Measurements from ENCODE around the gene HTT-AS.

HTT-AS gene

DNA sequence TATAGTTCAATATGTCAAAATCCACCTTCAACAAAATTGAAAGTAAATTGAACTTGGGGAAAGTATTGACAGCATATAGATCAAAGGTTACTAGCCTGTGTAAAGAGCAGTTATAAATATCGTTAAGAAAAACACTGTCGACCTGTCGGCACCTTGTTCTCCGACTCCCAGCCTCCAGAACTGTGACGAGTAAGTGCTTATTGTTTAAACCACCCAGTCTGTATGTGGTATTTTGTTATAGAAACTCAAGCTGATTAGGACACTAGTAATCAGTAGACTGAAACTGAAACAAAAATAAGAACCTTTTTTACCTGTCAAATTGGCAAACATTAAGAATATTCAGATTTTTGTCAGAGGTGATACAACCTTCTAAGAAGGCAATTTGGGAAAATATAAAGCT lies 17.1 kb upstream of the HTT-AS start:
- 0 out of 2 replicates have a peak, but pooled peaks cover 1% of the 10 kb centered on the region for H3K79me2 ChIP-seq (ENCODE audit: low read length)
- peak overlapping the region; percentile 5; the same call in 1 of the 2 replicates for H3K4me2 ChIP-seq (ENCODE audit: low read depth, low read length)
- H3K9ac ChIP-seq (ENCODE audit: low read length), result no peak overlapping the region
- no peaks in the 10 kb centered on the region for H3K36me3 ChIP-seq (replicated peaks; ENCODE audit: insufficient read depth, low read length)
- H3K4me3 ChIP-seq (ENCODE audit: low read length), result no peak overlapping the region
- peaks cover 10% of the 10 kb centered on the region; the same call in 1 of the 2 replicates for H3K4me1 ChIP-seq (ENCODE audit: low read length)
- H4K20me1 ChIP-seq (ENCODE audit: insufficient read depth, low read length), result no peaks in the 10 kb centered on the region
- DNase-seq, result peak; percentile 27
- no peak overlapping the region for H2AFZ ChIP-seq (ENCODE audit: low read length)
- no peaks in the 10 kb centered on the region for H3K9me2 ChIP-seq (replicated peaks; ENCODE audit: insufficient read depth, low read length)
- TF ChIP-seq EZH2 (optimal IDR thresholded peaks at IDR 0.05; ENCODE audit: low read depth, low read length) (no peak), EZH2phosphoT487 (IDR thresholded peaks at IDR 0.05; ENCODE audit: low read length) (no peak)
- TF ChIP-seq, protein P1, sequence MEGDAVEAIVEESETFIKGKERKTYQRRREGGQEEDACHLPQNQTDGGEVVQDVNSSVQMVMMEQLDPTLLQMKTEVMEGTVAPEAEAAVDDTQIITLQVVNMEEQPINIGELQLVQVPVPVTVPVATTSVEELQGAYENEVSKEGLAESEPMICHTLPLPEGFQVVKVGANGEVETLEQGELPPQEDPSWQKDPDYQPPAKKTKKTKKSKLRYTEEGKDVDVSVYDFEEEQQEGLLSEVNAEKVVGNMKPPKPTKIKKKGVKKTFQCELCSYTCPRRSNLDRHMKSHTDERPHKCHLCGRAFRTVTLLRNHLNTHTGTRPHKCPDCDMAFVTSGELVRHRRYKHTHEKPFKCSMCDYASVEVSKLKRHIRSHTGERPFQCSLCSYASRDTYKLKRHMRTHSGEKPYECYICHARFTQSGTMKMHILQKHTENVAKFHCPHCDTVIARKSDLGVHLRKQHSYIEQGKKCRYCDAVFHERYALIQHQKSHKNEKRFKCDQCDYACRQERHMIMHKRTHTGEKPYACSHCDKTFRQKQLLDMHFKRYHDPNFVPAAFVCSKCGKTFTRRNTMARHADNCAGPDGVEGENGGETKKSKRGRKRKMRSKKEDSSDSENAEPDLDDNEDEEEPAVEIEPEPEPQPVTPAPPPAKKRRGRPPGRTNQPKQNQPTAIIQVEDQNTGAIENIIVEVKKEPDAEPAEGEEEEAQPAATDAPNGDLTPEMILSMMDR (IDR thresholded peaks at IDR 0.05; ENCODE audit: low read length), result no peak
- H3K9me3 ChIP-seq (replicated peaks; ENCODE audit: insufficient read depth, low read length), result no peaks in the 10 kb centered on the region
- peaks cover 4% of the 10 kb centered on the region; the same call in 1 of the 2 replicates for H3F3A ChIP-seq (ENCODE audit: insufficient read depth, low read length)
- no peak overlapping the region; the same call in 1 of the 2 replicates for H3K27ac ChIP-seq (ENCODE audit: low read length)
- no peaks in the 10 kb centered on the region for H3K27me3 ChIP-seq (replicated peaks; ENCODE audit: insufficient read depth, low read length)

DNA sequence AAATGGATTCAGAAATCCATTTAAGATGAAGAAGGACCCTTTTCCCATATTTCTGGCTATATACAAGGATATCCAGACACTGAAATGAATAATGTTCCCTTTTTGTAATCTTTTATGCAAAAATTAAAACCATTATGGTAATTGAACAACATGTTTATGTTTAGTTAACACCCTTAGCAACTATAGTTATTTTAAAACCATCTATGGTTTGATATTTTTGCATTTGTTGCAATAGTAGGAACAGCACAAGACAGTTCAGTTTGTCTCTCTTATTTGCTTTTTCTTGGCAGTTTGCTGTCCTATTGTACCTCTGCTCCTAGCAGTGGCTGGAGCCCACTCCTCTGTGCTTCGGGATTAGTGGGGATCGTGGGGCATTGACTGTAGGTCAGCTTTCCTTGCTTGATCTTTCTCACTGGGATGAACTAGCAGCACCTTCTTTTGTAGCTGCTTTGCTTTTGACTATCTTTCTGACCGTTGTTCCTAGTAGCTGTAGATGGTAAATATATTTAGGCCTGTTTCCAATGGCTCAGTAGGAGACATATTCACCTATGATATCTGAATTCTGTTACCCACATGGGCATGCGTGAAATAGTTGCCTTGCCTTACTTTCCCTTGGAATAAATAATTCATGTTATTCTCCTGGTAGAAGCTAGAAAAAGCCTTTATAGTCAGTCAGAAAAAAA lies 12.9 kb upstream of the HTT-AS start:
- no peaks in the 10 kb centered on the region for H3K9me2 ChIP-seq (replicated peaks; ENCODE audit: insufficient read depth, low read length)
- no peak overlapping the region for H3K27ac ChIP-seq (ENCODE audit: low read length)
- no peaks in the 10 kb centered on the region for H3K36me3 ChIP-seq (replicated peaks; ENCODE audit: insufficient read depth, low read length)
- H3K9ac ChIP-seq (ENCODE audit: low read length), result no peak overlapping the region
- peaks cover 26% of the 10 kb centered on the region for H3K79me2 ChIP-seq (ENCODE audit: low read length)
- H2AFZ ChIP-seq (ENCODE audit: low read length), result no peak overlapping the region
- H3K4me1 ChIP-seq (ENCODE audit: low read length), result peaks cover 10% of the 10 kb centered on the region; the same call in 1 of the 2 replicates
- TF ChIP-seq, protein P1 (IDR thresholded peaks at IDR 0.05; ENCODE audit: low read length), result no peak
- TF ChIP-seq EZH2 (optimal IDR thresholded peaks at IDR 0.05; ENCODE audit: low read depth, low read length), result no peak
- no peak for TF ChIP-seq EZH2phosphoT487 (IDR thresholded peaks at IDR 0.05; ENCODE audit: low read length)
- DNase-seq, result no peak
- H3K4me3 ChIP-seq (ENCODE audit: low read length), result no peak overlapping the region
- H3K9me3 ChIP-seq (replicated peaks; ENCODE audit: insufficient read depth, low read length), result no peaks in the 10 kb centered on the region
- no peak overlapping the region for H3K4me2 ChIP-seq (ENCODE audit: low read depth, low read length)
- H3K27me3 ChIP-seq (replicated peaks; ENCODE audit: insufficient read depth, low read length), result no peaks in the 10 kb centered on the region
- H4K20me1 ChIP-seq (ENCODE audit: insufficient read depth, low read length), result no peaks in the 10 kb centered on the region
- H3F3A ChIP-seq (ENCODE audit: insufficient read depth, low read length), result peaks cover 4% of the 10 kb centered on the region; the same call in 1 of the 2 replicates

DNA sequence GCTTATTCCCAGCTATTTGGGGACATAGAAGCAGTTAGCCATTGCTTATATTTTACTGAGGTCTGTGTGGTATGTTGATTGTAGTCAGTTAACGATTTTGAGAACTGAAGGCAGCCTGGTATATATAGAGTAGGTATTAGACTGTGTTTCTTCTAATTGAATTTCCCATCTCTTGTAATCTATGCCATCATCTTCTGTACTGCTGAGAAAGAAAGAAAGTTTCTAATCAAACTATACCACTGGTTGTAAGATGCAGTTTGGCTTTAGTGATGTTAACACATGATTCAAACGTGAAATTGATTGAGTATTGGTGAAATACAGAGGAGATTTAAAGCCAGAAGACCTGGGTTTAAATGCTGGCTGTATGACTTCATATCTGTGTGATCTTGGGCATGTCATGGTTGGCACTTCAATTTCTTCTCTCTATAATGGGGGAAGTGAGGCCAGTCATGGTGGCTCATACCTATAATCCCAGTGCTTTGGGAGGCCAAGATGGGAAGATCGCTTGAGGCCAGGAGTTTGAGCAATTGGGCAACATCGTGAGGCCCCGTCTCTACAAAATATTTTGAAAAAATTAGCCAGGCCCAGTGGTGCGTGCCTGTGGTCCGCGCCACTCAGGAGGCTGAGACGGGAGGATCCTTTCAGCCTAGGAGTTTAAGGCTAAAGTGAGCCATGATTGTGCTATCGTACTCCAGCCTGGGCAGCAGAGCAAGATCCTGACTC lies 11.8 kb upstream of the HTT-AS start:
- no peaks in the 10 kb centered on the region for H3K36me3 ChIP-seq (replicated peaks; ENCODE audit: insufficient read depth, low read length)
- H3K9ac ChIP-seq (ENCODE audit: low read length), result no peak overlapping the region
- H3K27me3 ChIP-seq (replicated peaks; ENCODE audit: insufficient read depth, low read length), result no peaks in the 10 kb centered on the region
- no peaks in the 10 kb centered on the region for H3K9me3 ChIP-seq (replicated peaks; ENCODE audit: insufficient read depth, low read length)
- H3K9me2 ChIP-seq (replicated peaks; ENCODE audit: insufficient read depth, low read length), result no peaks in the 10 kb centered on the region
- no peak for DNase-seq
- H3F3A ChIP-seq (ENCODE audit: insufficient read depth, low read length), result peaks cover under 1% of the 10 kb centered on the region; the same call in 1 of the 2 replicates
- TF ChIP-seq, protein P1 (IDR thresholded peaks at IDR 0.05; ENCODE audit: low read length), result no peak
- no peak for TF ChIP-seq EZH2 (optimal IDR thresholded peaks at IDR 0.05; ENCODE audit: low read depth, low read length)
- no peak for TF ChIP-seq EZH2phosphoT487 (IDR thresholded peaks at IDR 0.05; ENCODE audit: low read length)
- H4K20me1 ChIP-seq (ENCODE audit: insufficient read depth, low read length), result no peaks in the 10 kb centered on the region
- no peak overlapping the region for H3K4me2 ChIP-seq (ENCODE audit: low read depth, low read length)
- H3K79me2 ChIP-seq (ENCODE audit: low read length), result peaks cover 37% of the 10 kb centered on the region
- no peak overlapping the region for H2AFZ ChIP-seq (ENCODE audit: low read length)
- 0 out of 2 replicates have a peak, but pooled peaks cover 3% of the 10 kb centered on the region for H3K4me1 ChIP-seq (ENCODE audit: low read length)
- no peak overlapping the region for H3K4me3 ChIP-seq (ENCODE audit: low read length)
- H3K27ac ChIP-seq (ENCODE audit: low read length), result no peak overlapping the region

All from MM.1S (cell line).